IMR-90 (cell line): ENCODE data around the gene CALD1. TPM values are rescaled to one million over a fixed set of nuclear protein-coding genes. Genes with fewer than 3 reads are reported as not detected.
A peak's percentile ranks its signal among the peaks of the same experiment; 100 is the strongest.

ENCODE experiments used
- ATAC-seq: fragments of 200-7000 bp; cut with Tn5 transposase; 2 replicates; pipeline ENCODE4 v1.9.1; 2020; ENCODE audit warnings: low read depth, mild to moderate bottlenecking, moderate library complexity
- BruUV-seq: library from RNA; stranded (reverse); fragments of 400-500 nt; replicated peaks from 2 replicates; lab custom pipeline; 2021; lab: Mats Ljungman, UMichigan
- CTCF ChIA-PET: fragments of 300-600 bp; formaldehyde crosslinking; extraction: SDS; loops from one replicate; lab custom pipeline; 2021; ENCODE audit warnings: antibody characterized with exemption; lab: Yijun Ruan, JAX
- POLR2A ChIA-PET: fragments of 300-600 bp; sonication (Branson Sonifier 250); formaldehyde crosslinking; loops from one replicate; lab custom pipeline; 2022; ENCODE audit warnings: antibody characterized with exemption; ENCODE audit not compliant: unreplicated experiment; lab: Charles Lee
- DNase-seq: peaks from one replicate; pipeline ENCODE4 v3.0.0; 2013
- H2AFZ ChIP-seq: replicated peaks from 2 replicates; pipeline ENCODE3; 2013; ENCODE audit warnings: low read length, mild to moderate bottlenecking; ENCODE audit not compliant: poor library complexity
- H2AK5ac ChIP-seq: 2 replicates; pipeline ENCODE4 v1.6.1; 2013; ENCODE audit warnings: low read depth, low read length, inconsistent platforms
- H2AK9ac ChIP-seq: replicated peaks from 2 replicates; pipeline ENCODE3; 2013; ENCODE audit warnings: mild to moderate bottlenecking, low read depth, low read length, moderate library complexity; ENCODE audit not compliant: poor library complexity
- H2BK120ac ChIP-seq: 2 replicates; pipeline ENCODE4 v1.6.1; 2013; ENCODE audit warnings: low read depth, low read length, inconsistent platforms
- H2BK15ac ChIP-seq: 3 replicates; pipeline ENCODE4 v1.6.1; 2013; ENCODE audit warnings: low read depth, low read length, inconsistent platforms
- H2BK20ac ChIP-seq: 2 replicates; pipeline ENCODE4 v1.6.1; 2013; ENCODE audit warnings: low read depth, mild to moderate bottlenecking, inconsistent platforms, low read length, moderate library complexity
- H2BK5ac ChIP-seq: 2 replicates; pipeline ENCODE4 v1.6.1; 2013; ENCODE audit warnings: mild to moderate bottlenecking, low read depth, low read length, inconsistent platforms; ENCODE audit not compliant: poor library complexity, severe bottlenecking
- H3K14ac ChIP-seq: replicated peaks from 2 replicates; pipeline ENCODE4 v1.6.1; 2013; ENCODE audit warnings: low read depth, low read length, inconsistent platforms
- H3K18ac ChIP-seq: 2 replicates; pipeline ENCODE4 v1.6.1; 2013; ENCODE audit warnings: low read depth, low read length, control low read depth
- H3K23ac ChIP-seq: 2 replicates; pipeline ENCODE4 v1.6.1; 2013; ENCODE audit warnings: low read depth, low read length, inconsistent platforms
- H3K27ac ChIP-seq: 2 replicates; pipeline ENCODE4 v1.5.1; 2013; ENCODE audit warnings: mild to moderate bottlenecking, control low read depth, low read length; ENCODE audit not compliant: insufficient read depth
- H3K27me3 ChIP-seq: 2 replicates; pipeline ENCODE4 v1.6.1; 2013; ENCODE audit warnings: low read length; ENCODE audit not compliant: control insufficient read depth, insufficient read depth
- H3K36me3 ChIP-seq: 2 replicates; pipeline ENCODE4 v1.6.1; 2013; ENCODE audit warnings: low read length, mixed read lengths; ENCODE audit not compliant: control insufficient read depth, insufficient read depth
- H3K4ac ChIP-seq: 2 replicates; pipeline ENCODE4 v1.6.1; 2013; ENCODE audit warnings: low read depth, low read length, inconsistent platforms
- H3K4me1 ChIP-seq: 2 replicates; pipeline ENCODE4 v1.6.1; 2013; ENCODE audit warnings: low read length, mixed read lengths; ENCODE audit not compliant: control insufficient read depth, insufficient read depth
- H3K4me2 ChIP-seq: 2 replicates; pipeline ENCODE4 v1.6.1; 2013; ENCODE audit warnings: low read depth, mild to moderate bottlenecking, control low read depth, low read length, moderate library complexity
- H3K4me3 ChIP-seq: 2 replicates; pipeline ENCODE4 v1.5.1; 2013; ENCODE audit warnings: low read depth, mild to moderate bottlenecking, control low read depth, low read length, moderate library complexity; ENCODE audit not compliant: insufficient read depth
- H3K56ac ChIP-seq: 2 replicates; pipeline ENCODE4 v1.6.1; 2013; ENCODE audit warnings: low read length, inconsistent platforms; ENCODE audit not compliant: insufficient read depth; ENCODE audit errors: extremely low read depth
- H3K79me1 ChIP-seq, 2 experiments: 2 replicates each; pipeline ENCODE4 v1.6.1; 2013; ENCODE audit warnings: low read length in 2 of 2, inconsistent platforms in 1 of 2, low read depth in 1 of 2
- H3K9ac ChIP-seq: 2 replicates; pipeline ENCODE4 v1.6.1; 2013; ENCODE audit warnings: low read depth, low read length, control low read depth
- H3K9me1 ChIP-seq: 2 replicates; pipeline ENCODE4 v1.6.1; 2013; ENCODE audit warnings: low read length, inconsistent platforms; ENCODE audit not compliant: insufficient read depth
- H3K9me3 ChIP-seq: 2 replicates; pipeline ENCODE4 v1.6.1; 2013; ENCODE audit warnings: low read length; ENCODE audit not compliant: control insufficient read depth, insufficient read depth
- H4K20me1 ChIP-seq: 2 replicates; pipeline ENCODE4 v1.6.1; 2013; ENCODE audit warnings: low read length, inconsistent platforms; ENCODE audit not compliant: insufficient read depth
- H4K5ac ChIP-seq: 2 replicates; pipeline ENCODE4 v1.6.1; 2013; ENCODE audit warnings: mild to moderate bottlenecking, low read depth, low read length, control low read depth
- H4K8ac ChIP-seq, 2 experiments: 2 replicates each; pipeline ENCODE4 v1.6.1; 2013; ENCODE audit warnings: low read depth in 2 of 2, low read length in 2 of 2, control low read depth in 1 of 2, inconsistent platforms in 1 of 2
- H4K91ac ChIP-seq: 2 replicates; pipeline ENCODE4 v1.6.1; 2013; ENCODE audit warnings: low read depth, low read length, inconsistent platforms; ENCODE audit not compliant: insufficient read depth
- MAFK ChIP-seq: IDR thresholded peaks from 2 replicates; pipeline ENCODE4 v1.6.1; 2012; ENCODE audit warnings: low read depth, low read length, improper control_type of control experiment
- RFX5 ChIP-seq: IDR thresholded peaks from 2 replicates; pipeline ENCODE4 v1.8.0; 2012; ENCODE audit warnings: low read depth, mild to moderate bottlenecking, low read length, moderate library complexity
- WGBS, 2 experiments: methylation state at CpG; one replicate each; pipeline versions ENCODE4 v1.1.5 to v1.1.7; 2013; ENCODE audit warnings: missing lambda C conversion rate in 2 of 2; ENCODE audit not compliant: insufficient read length in 1 of 2; ENCODE audit errors: extremely low coverage in 2 of 2; 5-methylcytosine and 5-hydroxymethylcytosine counted together
- dilution Hi-C: fragments of 300-500 bp; cut with HindIII; formaldehyde crosslinking; loops from one replicate; pipeline ENCODE4 v1.14.3; 2018; ENCODE audit warnings: low sequenced_read_pairs; ENCODE audit not compliant: unreplicated experiment
- in situ Hi-C: fragments of 300-500 bp; cut with MboI; formaldehyde crosslinking; loops from 3 replicates; pipeline ENCODE4 v1.14.3; 2019; ENCODE audit warnings: low sequenced_read_pairs, inconsistent platforms, mixed read lengths
- intact Hi-C: fragments of 100-400 bp; cut with micrococcal nuclease; formaldehyde crosslinking; loops from 2 replicates; pipeline ENCODE4 v1.10.0; 2022
- polyA plus RNA-seq, 3 experiments: library from polyadenylated mRNA; depleted of rRNA; stranded (reverse); fragments of >200 nt; gene quantifications; 2 replicates each; pipeline ENCODE4 v1.2.3, GENCODE V29; 2012; ENCODE audit warnings: low replicate concordance in 1 of 3
- total RNA-seq: library from RNA; depleted of rRNA; stranded (reverse); fragments of >200 nt; gene quantifications from 2 replicates; pipeline ENCODE4 v1.2.3, GENCODE V29; 2012

Gene CALD1
- total and polyA plus RNA-seq, 2 of the 4 experiments (the other 2 are of a cell fraction), result 375 to 487 TPM

DNA sequence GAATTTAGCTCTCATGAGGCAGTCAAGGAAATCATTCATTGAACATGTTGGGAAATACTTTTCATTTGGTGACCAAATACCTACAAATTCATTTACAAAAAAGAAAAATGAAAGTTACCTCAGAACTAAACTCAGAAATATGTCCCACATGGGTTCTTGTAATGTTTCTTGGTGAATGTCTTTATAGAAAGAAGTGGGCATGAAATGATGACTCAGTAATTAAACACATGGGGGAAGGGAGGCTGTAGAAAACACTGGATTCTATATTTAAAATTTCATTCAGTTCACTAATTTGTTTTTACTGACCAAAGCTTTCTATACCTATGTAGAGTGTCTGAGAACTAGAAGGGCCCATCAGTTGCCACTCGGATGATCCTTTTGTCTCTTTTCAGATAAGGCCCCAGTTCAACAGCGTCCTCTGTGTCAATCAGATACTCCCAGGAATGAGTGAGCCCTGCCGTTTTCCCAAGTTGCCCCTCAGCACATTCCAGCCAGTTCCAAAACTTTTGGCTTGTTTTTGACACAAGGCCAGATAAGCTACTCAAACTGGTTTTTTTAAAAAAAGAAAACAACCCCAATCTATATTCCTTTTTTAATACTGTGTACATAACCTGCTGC lies 157.6 kb downstream of the CALD1 start:
- H3K9ac ChIP-seq, result no peak overlapping the region; the same call in 1 of the 2 replicates
- peak overlapping the region; percentile 12; the same call in 1 of the 2 replicates for H2AK5ac ChIP-seq
- peaks cover 49 to 85% of the 10 kb centered on the region in 2 experiments for H3K79me1 ChIP-seq
- no peak overlapping the region for H2BK20ac ChIP-seq
- peaks cover 21% of the 10 kb centered on the region; the same call in 1 of the 2 replicates for H4K20me1 ChIP-seq
- ChIA-PET POLR2A (interaction anchor here (0.7 kb wide), 1 partner anchor 9 kb away, joined by 9 read pairs; no protein-coding TSS in a partner anchor), CTCF (interaction anchor here (0.7 kb wide), 1 partner anchor 247 kb away, joined by 7 read pairs; no protein-coding TSS in a partner anchor)
- H3K4ac ChIP-seq, result 0 out of 2 replicates have a peak overlapping the region, but pooled peaks have one; percentile 27
- dilution Hi-C loops, result no loop called here
- peaks cover 25% of the 10 kb centered on the region for H3K9me1 ChIP-seq
- H3K4me1 ChIP-seq, result peaks cover 19% of the 10 kb centered on the region
- H2BK120ac ChIP-seq, result peak overlapping the region; percentile 46
- H3K4me2 ChIP-seq, result no peak overlapping the region; the same call in none of the 2 replicates
- H3K56ac ChIP-seq, result no peak overlapping the region
- peak overlapping the region; percentile 28; the same call in 1 of the 3 replicates for H2BK15ac ChIP-seq
- peak overlapping the region; percentile 32; the same call in 1 of the 2 replicates for H3K14ac ChIP-seq
- peak overlapping the region; percentile 46; the same call in 1 of the 2 replicates for H3K23ac ChIP-seq
- H4K8ac ChIP-seq, result 0 out of 4 replicates have a peak overlapping the region, but pooled peaks have one; percentile 17 to 31
- H4K91ac ChIP-seq, result no peak overlapping the region
- in situ Hi-C loops, result no loop called here
- no TSS peak for BruUV-seq
- H3K36me3 ChIP-seq, result peaks cover 44% of the 10 kb centered on the region
- no peak for DNase-seq
- peak overlapping the region; percentile 31; the same call in 1 of the 2 replicates for H3K18ac ChIP-seq
- intact Hi-C loops, result no loop called here
- ATAC-seq, result no peak
- peak overlapping the region; percentile 80 for H4K5ac ChIP-seq
- no peaks in the 10 kb centered on the region for H3K27me3 ChIP-seq
- TF ChIP-seq MAFK, result peak; percentile 87
- TF ChIP-seq RFX5, result no peak
- H3K4me3 ChIP-seq, result no peak overlapping the region
- no peak overlapping the region for H2AK9ac ChIP-seq
- H2AFZ ChIP-seq, result no peak overlapping the region
- peak overlapping the region; percentile 65 for H2BK5ac ChIP-seq
- H3K9me3 ChIP-seq, result no peaks in the 10 kb centered on the region
- no CpG with 5 or more reads among the region's 3 CpGs for WGBS, 2 experiments
- H3K27ac ChIP-seq, result peak overlapping the region; percentile 92; the same call in 1 of the 2 replicates
